GF-D8 (cell line): Measurements from ENCODE around the gene BCL2.

Experiments
- DNase-seq: peaks from one replicate; lab custom pipeline; 2025; lab: John Stamatoyannopoulos, UW

The BCL2 gene

DNA sequence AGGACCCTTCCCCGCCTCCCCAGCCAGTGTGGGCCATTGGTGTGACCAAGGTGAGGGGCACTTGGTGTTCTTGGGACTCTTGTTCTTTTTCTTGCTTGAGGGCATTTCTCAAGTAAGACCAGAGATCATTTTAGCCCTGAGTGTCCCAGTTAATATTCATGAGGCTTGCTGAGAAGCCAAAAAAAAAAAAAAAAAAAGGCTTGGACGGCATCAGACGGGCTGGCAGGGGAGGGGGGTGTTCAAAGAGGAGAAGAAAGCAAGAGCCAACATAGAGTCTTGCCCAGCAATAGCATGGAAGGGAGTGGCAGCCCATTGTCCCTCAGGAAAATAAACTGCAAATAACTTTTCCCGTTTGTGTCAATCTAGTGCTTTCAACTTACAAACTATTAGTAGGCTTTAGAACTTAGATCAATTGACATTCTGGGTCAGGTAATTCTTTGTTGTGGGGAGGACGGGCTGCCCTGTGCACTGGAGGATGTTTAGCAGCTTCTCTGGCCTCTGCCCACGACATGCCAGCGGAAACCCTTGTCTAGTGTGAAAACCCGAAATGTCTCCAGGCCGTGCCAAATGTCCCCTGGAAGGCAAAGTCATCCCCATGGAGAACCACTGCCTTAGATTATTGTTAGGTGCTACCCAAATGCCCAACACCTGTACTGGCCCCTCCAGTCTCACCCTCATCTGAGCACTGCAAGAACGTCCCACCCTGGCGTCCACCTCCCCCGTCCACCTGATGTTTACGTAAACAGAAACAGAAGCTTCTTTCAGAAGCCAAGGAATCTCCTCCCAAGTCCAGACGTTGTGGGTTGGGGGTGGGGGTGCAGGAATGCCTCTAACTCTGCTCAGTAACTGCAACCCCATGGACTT is 163.4 kb downstream of the BCL2 start:
- DNase-seq, result no peak

DNA sequence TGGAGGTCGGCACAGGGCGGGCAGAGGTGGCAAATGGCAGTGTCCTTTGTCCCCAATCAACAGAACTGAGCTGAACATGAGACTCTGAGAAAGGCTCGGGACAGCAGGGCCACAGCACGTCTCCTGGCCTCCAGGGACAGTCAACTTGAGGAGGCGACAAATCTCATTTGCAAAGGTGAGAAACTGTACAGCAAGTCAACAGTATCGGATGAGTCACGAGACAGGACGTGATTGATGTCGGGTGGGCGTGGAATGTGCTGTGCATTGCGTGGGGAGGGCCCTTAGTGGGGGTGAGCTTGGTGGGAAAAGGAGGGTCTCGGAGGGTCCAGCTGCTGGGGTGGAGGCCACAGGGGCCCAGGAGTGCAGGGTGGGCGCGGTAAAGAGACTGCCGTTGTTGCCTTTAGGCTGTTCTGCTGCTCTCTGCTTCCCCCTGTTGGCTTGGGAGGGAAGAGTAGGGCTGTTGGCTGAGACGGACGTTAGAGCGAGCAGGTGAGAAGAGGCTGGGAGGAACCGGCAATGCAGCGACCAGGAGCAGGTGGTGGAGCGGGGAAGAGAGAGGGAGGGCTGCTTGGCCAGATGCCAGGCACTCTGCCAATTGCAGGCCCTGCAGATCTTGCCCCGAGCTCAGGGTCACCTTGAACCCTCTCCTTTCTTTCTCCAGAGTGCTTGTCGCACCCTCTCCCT is 164.3 kb downstream of the BCL2 start:
- DNase-seq, result no peak

- DNase-seq, result no peak
These were observed 165.0 kb downstream of the BCL2 start for GRCh38 chr18:63154350-63155152.

DNA sequence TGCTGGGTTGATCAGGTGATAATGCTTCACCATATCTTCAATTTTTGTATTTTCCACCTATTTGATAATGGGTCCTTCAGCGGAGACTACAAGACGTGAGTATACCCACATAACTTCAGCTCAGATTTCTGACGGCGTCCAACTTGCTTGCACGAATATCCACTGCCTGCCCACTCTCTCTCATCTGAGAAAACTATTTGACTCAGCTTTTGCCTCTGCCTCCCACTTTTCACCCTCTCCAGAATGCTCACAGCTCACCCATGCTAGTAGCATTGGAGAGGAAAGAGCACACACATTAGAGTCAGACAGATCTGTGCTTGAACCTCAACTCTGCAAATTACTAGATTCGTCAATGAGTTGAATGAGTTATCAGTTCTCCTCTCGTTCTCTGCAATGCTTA is 166.8 kb downstream of the BCL2 start:
- no peak for DNase-seq

DNA sequence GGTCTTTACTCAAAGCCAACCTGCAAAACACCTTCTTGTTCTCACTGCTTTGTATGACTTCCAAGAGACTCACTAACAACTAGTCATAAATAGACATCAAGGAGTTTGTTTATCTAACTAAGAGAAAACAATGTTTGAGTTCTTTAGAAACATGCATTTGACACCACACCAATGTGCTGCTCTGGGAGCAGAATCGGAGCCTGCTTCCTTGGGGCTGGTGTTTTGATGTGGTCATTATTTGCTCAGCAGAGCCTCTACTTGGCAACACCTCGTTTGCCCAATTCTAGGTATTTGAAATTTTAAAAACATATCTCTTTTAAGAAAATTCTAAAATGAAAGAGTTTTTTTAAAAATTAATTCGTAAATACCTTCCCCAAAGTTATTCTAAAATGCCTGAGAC is 167.5 kb downstream of the BCL2 start:
- DNase-seq, result no peak

DNA sequence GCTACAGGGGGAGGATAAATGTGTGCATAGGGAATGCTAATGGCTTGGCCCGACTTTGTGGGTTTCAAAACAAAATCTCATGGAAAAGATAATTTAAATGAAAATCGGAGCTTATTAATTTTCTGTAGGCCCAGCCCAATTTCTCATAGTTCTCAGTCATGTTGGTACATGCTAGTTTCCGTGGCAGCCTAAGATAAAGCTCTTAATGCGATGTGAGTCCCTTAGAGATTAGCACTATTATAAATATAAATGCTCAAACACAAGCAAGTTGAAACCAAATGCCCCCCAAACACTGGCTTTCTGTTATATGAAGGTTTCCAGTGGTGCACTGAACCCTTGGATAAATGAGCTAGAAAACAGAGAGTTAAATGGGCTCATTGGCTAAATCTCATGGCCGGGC is 168.0 kb downstream of the BCL2 start:
- no peak for DNase-seq

DNA sequence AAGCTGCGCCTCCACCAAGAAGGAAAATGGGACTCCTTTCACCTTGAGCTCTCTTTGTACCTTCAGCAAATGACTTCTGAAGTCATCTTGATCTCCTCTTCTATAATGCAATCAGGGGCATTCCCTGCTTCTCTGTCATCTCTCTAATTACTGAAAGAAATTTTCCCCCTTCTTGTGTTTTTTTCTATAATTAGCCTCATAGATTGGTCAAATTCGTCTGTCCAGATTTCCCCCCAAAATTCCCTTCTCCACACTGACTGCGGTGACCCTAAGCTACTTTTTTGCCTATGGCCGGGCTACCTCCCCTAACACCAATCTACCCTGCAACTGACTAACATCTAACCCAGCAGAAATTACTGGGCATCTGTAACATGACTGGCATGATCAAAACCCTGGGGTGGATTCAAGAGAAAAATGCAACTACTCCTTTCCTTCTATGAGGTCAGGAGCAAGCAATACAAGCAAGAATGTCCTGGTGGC is 168.6 kb downstream of the BCL2 start:
- DNase-seq, result no peak

DNA sequence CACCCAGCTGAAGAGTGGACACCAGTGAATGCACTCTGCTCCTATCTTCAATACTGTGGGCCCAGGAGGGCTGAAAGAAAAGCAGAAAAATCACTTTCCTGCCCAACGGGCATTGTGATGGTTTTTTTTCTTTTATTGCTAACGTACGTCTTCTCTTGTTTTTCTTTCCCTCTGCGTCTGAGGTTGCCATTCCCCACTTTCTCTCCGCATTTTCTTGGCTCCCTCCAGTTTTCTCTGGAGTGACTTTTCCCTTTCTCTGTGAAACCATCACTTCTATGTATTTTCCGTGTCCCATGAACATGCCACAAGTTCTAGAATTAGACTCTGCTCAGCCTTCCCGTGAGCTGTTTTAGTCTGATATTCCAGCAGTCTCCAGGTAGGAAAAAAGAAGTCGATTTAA is 169.2 kb downstream of the BCL2 start:
- DNase-seq, result no peak

DNA sequence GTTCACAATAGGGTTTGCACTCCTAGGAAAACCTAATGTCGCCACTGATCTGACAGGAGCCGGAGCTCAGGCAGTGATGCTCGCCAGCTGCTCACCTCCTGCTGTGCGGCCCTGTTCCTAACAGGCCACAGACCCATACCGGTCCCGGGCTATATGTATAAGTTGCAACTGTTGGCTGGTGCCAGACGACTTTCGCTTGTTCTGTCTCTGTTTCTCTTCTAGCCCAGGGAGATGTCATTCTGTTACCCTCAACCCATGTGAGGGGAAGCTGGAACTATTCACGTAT is 170.3 kb downstream of the BCL2 start:
- no peak for DNase-seq

GRCh38 chr18:63148449-63149301 is 170.9 kb downstream of the BCL2 start:
- no peak for DNase-seq

DNA sequence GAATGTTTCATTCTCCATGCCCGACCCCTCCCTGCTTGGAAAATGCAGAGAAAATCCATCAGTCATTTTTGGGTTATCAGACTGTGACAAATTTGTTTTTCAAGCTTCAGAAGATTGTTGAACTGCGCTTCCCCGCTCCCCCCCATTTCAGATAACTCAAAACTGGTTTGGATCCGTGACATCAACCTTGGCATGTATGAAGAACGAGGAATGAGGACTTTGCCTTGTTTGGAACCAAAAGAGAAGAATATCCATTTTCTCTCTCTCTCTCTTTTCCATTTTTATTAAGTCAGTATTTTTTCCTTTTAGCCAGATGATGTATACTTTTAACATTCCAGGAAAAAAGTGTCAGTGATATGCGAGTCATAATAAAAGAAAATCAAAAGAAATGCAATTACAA is 171.6 kb downstream of the BCL2 start:
- no peak for DNase-seq

GRCh38 chr18:63146828-63147409 is 172.7 kb downstream of the BCL2 start:
- DNase-seq, result no peak

DNA sequence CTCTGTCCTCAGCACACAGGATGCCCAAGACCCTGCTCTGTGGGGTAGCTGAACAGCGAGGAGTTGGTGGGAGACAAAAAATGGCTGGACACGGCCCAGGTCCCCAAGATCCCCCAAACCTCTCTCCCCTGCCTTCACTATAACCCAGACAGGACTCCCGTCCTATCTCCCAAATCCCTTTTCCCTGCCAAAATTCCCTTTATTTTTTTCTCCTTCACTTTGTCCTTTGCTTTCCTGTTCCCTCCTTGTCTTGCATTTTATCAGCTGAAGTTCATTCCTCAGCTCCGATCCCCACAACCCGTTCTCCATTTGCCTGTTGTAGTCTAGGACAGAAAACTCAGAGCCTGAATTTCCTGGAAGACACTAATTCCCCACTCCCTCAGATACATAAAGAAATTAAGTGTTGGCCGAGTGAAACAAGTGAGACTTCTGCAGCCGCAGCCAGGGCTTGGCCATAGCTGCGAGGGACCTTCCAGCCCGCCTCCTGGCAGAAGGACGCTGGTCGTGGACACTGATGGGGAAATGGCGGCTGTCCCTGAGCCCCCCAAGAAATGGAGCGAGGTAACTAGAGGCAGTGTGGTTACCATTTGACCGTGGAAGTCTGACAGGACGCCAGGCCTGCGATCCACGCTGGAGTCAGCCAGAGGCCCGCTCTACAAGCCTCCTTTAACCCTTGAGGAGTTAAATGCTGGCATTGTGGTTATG is 173.6 kb downstream of the BCL2 start:
- no peak for DNase-seq

DNA sequence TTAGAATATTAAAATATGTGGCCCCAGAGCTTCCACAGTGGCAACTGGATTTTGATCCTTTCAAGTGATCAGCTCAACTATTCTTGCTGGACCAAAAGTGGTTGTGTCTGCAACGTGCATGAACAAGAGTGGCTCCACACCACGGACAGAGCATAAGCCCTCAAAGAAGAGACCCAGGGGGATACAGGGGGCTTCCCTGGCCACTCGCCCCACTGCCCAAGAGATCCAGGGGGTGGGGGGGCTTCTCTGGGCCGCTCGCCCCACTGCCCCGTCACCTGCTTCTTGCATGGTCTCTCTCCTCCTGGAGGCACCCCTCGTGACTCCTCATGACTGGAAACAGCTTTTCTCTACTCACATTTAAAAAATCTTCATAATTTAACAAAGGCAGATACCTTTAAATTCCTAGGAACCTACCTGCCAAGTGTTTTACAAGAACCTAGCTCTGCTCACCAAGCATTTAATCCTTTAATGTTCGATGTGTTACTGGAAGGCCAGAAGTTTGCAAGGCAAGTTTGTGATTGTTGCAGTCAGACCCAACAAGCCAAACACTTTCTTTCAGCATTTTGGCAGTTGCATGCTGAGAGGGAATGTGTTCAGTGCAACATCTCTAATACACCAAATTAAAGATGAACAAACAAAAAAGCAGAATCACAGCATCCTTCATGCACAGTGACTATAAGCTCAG is 174.3 kb downstream of the BCL2 start:
- no peak for DNase-seq

DNA sequence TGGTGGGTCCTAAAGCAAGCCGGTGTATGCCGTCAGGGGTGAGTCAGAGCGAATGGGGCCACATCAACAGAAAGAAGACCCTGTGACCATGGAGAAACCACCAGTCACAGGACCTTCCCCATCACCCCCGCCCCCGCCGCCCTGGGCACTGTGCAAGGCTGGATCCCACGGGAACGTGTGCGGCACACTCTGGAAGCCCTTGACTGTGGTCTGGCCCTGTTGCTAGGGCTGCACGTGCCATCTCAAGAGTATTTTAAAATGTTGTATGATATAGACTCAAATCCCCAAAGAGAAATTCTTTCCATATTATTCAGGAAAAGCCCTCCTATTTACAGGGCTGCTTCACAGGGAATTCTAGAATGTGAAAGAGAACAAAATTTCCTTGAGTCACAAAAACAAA is 174.8 kb downstream of the BCL2 start:
- DNase-seq, result no peak

DNA sequence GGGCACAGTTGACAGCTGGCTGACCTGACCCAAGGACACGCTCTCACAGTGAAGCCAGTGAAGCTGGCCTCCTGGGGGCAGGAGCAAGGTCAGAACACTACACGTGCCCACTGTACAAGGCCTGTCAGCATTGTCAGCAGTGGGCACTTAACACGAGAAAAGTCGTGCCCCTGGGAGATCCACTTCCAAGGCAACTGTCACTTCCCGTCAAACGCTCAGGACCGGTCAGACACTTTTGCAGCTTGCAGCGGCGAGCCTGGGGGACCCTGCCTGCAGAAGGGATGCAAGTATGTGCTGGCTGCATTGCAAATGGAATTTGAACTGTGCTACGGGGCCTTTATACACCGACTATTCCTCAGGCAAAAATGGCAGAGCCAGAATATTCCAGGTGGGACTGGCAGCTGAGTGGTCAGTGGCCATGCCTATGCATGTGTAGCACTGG is 176.2 kb downstream of the BCL2 start:
- no peak for DNase-seq

- no peak for DNase-seq
These were observed 176.9 kb downstream of the BCL2 start for GRCh38 chr18:63142594-63143225.

DNA sequence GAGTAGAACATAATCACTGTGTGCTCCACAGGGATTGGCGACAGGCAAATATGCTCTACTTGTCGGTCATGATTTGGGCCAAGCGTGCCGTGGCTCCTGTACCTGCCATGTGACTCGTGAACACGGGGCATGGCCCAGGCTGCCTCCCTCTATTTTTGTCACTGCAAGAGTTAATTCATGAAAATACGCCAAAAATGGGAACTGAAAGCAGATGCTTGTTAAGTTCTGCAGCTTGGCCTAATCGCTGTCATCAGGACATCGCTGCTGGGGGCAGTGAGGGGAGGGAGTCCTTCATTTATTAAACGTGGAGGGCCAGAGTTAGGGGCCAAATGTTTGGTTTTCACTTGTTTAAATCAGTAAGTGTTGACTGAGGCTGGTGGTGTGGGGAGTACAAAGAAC is 177.8 kb downstream of the BCL2 start:
- DNase-seq, result no peak

GRCh38 chr18:63140997-63141777 is 178.4 kb downstream of the BCL2 start:
- DNase-seq, result no peak
